H9 (cell line): ENCODE data around the gene PON1. TPM values are rescaled to one million over a fixed set of nuclear protein-coding genes. Genes with fewer than 3 reads are reported as not detected.

ENCODE experiments used
- DNase-seq: peaks from one replicate; pipeline ENCODE4 v3.0.0-alpha.2; 2017
- H2AFZ ChIP-seq: one replicate; pipeline ENCODE4 v1.6.1; 2013; ENCODE audit warnings: mild to moderate bottlenecking, low read length, control low read depth, moderate library complexity
- H2AK5ac ChIP-seq: 2 replicates; pipeline ENCODE4 v1.6.1; 2013; ENCODE audit warnings: low read length, control low read depth, mixed read lengths; ENCODE audit not compliant: insufficient read length
- H2BK120ac ChIP-seq: one replicate; pipeline ENCODE4 v1.6.1; 2013; ENCODE audit warnings: low read depth, mild to moderate bottlenecking, low read length, control low read depth, inconsistent platforms; ENCODE audit not compliant: poor library complexity, severe bottlenecking
- H2BK12ac ChIP-seq: 2 replicates; pipeline ENCODE4 v1.6.1; 2013; ENCODE audit warnings: low read length, control low read depth, mixed read lengths, low read depth; ENCODE audit not compliant: insufficient read length
- H2BK15ac ChIP-seq: 2 replicates; pipeline ENCODE4 v1.6.1; 2013; ENCODE audit warnings: low read depth, low read length, control low read depth
- H2BK20ac ChIP-seq: one replicate; pipeline ENCODE4 v1.6.1; 2013; ENCODE audit warnings: low read depth, mild to moderate bottlenecking, low read length, control low read depth, inconsistent platforms; ENCODE audit not compliant: poor library complexity, severe bottlenecking
- H2BK5ac ChIP-seq: 2 replicates; pipeline ENCODE4 v1.6.1; 2013; ENCODE audit warnings: low read length, control low read depth, mixed read lengths; ENCODE audit not compliant: insufficient read length
- H3K14ac ChIP-seq: 2 replicates; pipeline ENCODE4 v1.6.1; 2013; ENCODE audit warnings: low read length, control low read depth; ENCODE audit not compliant: insufficient read depth
- H3K18ac ChIP-seq: 2 replicates; pipeline ENCODE4 v1.6.1; 2013; ENCODE audit warnings: low read depth, mild to moderate bottlenecking, mixed read lengths, low read length, control low read depth; ENCODE audit not compliant: insufficient read length
- H3K23ac ChIP-seq: 2 replicates; pipeline ENCODE4 v1.6.1; 2013; ENCODE audit warnings: low read length, control low read depth, mixed read lengths, low read depth; ENCODE audit not compliant: insufficient read length
- H3K23me2 ChIP-seq: 2 replicates; pipeline ENCODE4 v1.6.1; 2013; ENCODE audit warnings: low read depth, mild to moderate bottlenecking, mixed read lengths, low read length, control low read depth; ENCODE audit not compliant: insufficient read length, poor library complexity, severe bottlenecking
- H3K27ac ChIP-seq: 2 replicates; pipeline ENCODE4 v1.5.1; 2013; ENCODE audit warnings: low read length, control low read depth, mixed read lengths, low read depth; ENCODE audit not compliant: insufficient read length
- H3K27me3 ChIP-seq: 2 replicates; pipeline ENCODE4 v1.6.1; 2013; ENCODE audit warnings: low read length, control low read depth, inconsistent platforms; ENCODE audit not compliant: insufficient read depth
- H3K4ac ChIP-seq: 2 replicates; pipeline ENCODE4 v1.6.1; 2013; ENCODE audit warnings: low read depth, mild to moderate bottlenecking, control low read depth, inconsistent platforms, low read length, moderate library complexity
- H3K4me1 ChIP-seq: 2 replicates; pipeline ENCODE4 v1.6.1; 2013; ENCODE audit warnings: low read length, control low read depth, inconsistent platforms; ENCODE audit not compliant: insufficient read depth
- H3K4me2 ChIP-seq: 2 replicates; pipeline ENCODE4 v1.6.1; 2013; ENCODE audit warnings: low read length, control low read depth, mixed read lengths; ENCODE audit not compliant: insufficient read length, insufficient read depth
- H3K56ac ChIP-seq: 2 replicates; pipeline ENCODE4 v1.6.1; 2013; ENCODE audit warnings: low read depth, mild to moderate bottlenecking, mixed read lengths, low read length, control low read depth; ENCODE audit not compliant: insufficient read length
- H3K79me1 ChIP-seq: 2 replicates; pipeline ENCODE4 v1.6.1; 2013; ENCODE audit warnings: low read depth, mild to moderate bottlenecking, moderate library complexity, low read length, control low read depth, inconsistent platforms; ENCODE audit not compliant: insufficient read depth, poor library complexity, severe bottlenecking
- H3K79me2 ChIP-seq: 2 replicates; pipeline ENCODE4 v1.6.1; 2013; ENCODE audit warnings: low read length, control low read depth, inconsistent platforms; ENCODE audit not compliant: insufficient read depth
- H3K9ac ChIP-seq: 2 replicates; pipeline ENCODE4 v1.6.1; 2013; ENCODE audit warnings: low read length, control low read depth, mixed read lengths; ENCODE audit not compliant: insufficient read length; ENCODE audit errors: extremely low read depth
- H3K9me3 ChIP-seq: one replicate; pipeline ENCODE4 v1.6.1; 2013; ENCODE audit warnings: low read depth, low read length, inconsistent platforms; ENCODE audit not compliant: control insufficient read depth
- H3T11ph ChIP-seq: one replicate; pipeline ENCODE4 v1.6.1; 2013; ENCODE audit warnings: mild to moderate bottlenecking, low read length, control low read depth, inconsistent platforms
- H4K20me1 ChIP-seq: one replicate; pipeline ENCODE4 v1.6.1; 2013; ENCODE audit not compliant: control insufficient read depth, insufficient read length, insufficient read depth
- H4K5ac ChIP-seq: 2 replicates; pipeline ENCODE4 v1.6.1; 2013; ENCODE audit warnings: low read depth, mild to moderate bottlenecking, mixed read lengths, low read length, control low read depth; ENCODE audit not compliant: insufficient read length
- H4K8ac ChIP-seq: replicated peaks from 2 replicates; pipeline ENCODE4 v1.6.1; 2013; ENCODE audit warnings: low read length, control low read depth, mixed read lengths, low read depth; ENCODE audit not compliant: insufficient read length
- H4K91ac ChIP-seq: 2 replicates; pipeline ENCODE4 v1.6.1; 2013; ENCODE audit warnings: low read depth, mild to moderate bottlenecking, moderate library complexity, mixed read lengths, low read length, control low read depth; ENCODE audit not compliant: insufficient read length
- H3K27ac Mint-ChIP-seq, 3 experiments: 2 replicates in 2 of 3; 3 replicates in 1 of 3; pipeline ENCODE4 v1.8.0; 2020 to 2021; ENCODE audit warnings: mixed read lengths in 3 of 3, mild to moderate bottlenecking in 1 of 3, moderate library complexity in 1 of 3
- H3K27me3 Mint-ChIP-seq: 2 replicates; pipeline ENCODE4 v1.8.0; 2021; ENCODE audit warnings: low read depth, mild to moderate bottlenecking, moderate library complexity, mixed read lengths
- H3K36me3 Mint-ChIP-seq, 3 experiments: 2 replicates in 2 of 3; 3 replicates in 1 of 3; pipeline ENCODE4 v1.8.0; 2020 to 2021; ENCODE audit warnings: low read depth in 3 of 3, mixed read lengths in 3 of 3; ENCODE audit not compliant: insufficient read depth in 1 of 3
- H3K4me1 Mint-ChIP-seq, 2 experiments: 2 replicates each; pipeline ENCODE4 v1.8.0; 2020; ENCODE audit warnings: mixed read lengths in 2 of 2
- H3K4me3 Mint-ChIP-seq, 2 experiments: 2 replicates in 1 of 2; 3 replicates in 1 of 2; pipeline ENCODE4 v1.8.0; 2020 to 2021; ENCODE audit warnings: mild to moderate bottlenecking in 2 of 2, mixed read lengths in 2 of 2, moderate library complexity in 1 of 2
- H3K9me3 Mint-ChIP-seq, 2 experiments: 2 replicates in 1 of 2; 3 replicates in 1 of 2; pipeline ENCODE4 v1.8.0; 2020; ENCODE audit warnings: mild to moderate bottlenecking in 2 of 2, mixed read lengths in 2 of 2, moderate library complexity in 1 of 2
- WGBS: extraction: QIAGEN DNeasy Blood & Tissue Kit; methylation state at CpG from one replicate; pipeline ENCODE4 v1.1.7; 2013; ENCODE audit warnings: missing lambda C conversion rate, low lambda C conversion rate, mixed read lengths; ENCODE audit not compliant: insufficient read length; ENCODE audit errors: extremely low coverage; 5-methylcytosine and 5-hydroxymethylcytosine counted together
- total RNA-seq: library from RNA; stranded (reverse); gene quantifications from 2 replicates; pipeline ENCODE4 v1.2.1, GENCODE V29; 2021
- TF ChIP-seq, protein P1 (sequence below): fragments of 200-600 bp; sonication (generic); conservative IDR thresholded peaks from 3 replicates; pipeline ENCODE4 v1.8.0; 2021; ENCODE audit warnings: antibody characterized with exemption, mild to moderate bottlenecking

PON1 gene
- total RNA-seq, 1 experiment from 2014 or later: 0.90 TPM

DNA sequence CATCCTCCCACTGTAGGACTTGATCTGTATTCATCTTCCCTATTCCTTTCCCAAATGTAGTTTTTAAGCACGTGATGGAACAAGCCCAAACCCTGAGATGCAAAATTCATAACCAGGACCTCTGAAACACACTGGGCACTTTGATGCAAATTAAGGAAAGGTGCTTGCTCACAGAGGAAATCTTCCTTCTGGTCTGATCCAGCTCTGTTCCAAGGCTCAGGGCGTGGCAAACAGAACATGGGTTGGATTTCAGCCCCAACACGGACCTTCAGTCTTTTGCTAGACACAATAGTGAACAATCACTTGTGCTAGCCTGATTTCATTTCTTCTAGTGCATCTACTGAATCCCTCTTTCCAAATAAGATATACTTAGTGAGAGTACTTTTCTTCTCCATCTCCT, 43.9 kb upstream of the PON1 start:
- Histone ChIP-seq H3K4me2 (no peak overlapping the region), H2AK5ac (no peak overlapping the region), H2BK15ac (no peak overlapping the region), H3K18ac (no peak overlapping the region), H3K27me3 (no peaks in the 10 kb centered on the region), H4K20me1 (no peaks in the 10 kb centered on the region), H3T11ph (no peak overlapping the region), H3K23ac (no peak overlapping the region), H3K4me1 (no peaks in the 10 kb centered on the region), H3K79me2 (no peaks in the 10 kb centered on the region), H2AFZ (no peak overlapping the region), H2BK5ac (no peak overlapping the region), H4K8ac (no peak overlapping the region), H3K9me3 (no peaks in the 10 kb centered on the region), H3K56ac (no peak overlapping the region), H4K5ac (no peak overlapping the region), H2BK20ac (no peak overlapping the region), H2BK12ac (no peak overlapping the region), H3K79me1 (no peaks in the 10 kb centered on the region), H4K91ac (no peak overlapping the region), H3K23me2 (no peaks in the 10 kb centered on the region), H3K9ac (no peak overlapping the region), H3K27ac (no peak overlapping the region), H3K4ac (no peak overlapping the region), H2BK120ac (no peak overlapping the region), H3K14ac (no peak overlapping the region)
- TF ChIP-seq, protein P1, sequence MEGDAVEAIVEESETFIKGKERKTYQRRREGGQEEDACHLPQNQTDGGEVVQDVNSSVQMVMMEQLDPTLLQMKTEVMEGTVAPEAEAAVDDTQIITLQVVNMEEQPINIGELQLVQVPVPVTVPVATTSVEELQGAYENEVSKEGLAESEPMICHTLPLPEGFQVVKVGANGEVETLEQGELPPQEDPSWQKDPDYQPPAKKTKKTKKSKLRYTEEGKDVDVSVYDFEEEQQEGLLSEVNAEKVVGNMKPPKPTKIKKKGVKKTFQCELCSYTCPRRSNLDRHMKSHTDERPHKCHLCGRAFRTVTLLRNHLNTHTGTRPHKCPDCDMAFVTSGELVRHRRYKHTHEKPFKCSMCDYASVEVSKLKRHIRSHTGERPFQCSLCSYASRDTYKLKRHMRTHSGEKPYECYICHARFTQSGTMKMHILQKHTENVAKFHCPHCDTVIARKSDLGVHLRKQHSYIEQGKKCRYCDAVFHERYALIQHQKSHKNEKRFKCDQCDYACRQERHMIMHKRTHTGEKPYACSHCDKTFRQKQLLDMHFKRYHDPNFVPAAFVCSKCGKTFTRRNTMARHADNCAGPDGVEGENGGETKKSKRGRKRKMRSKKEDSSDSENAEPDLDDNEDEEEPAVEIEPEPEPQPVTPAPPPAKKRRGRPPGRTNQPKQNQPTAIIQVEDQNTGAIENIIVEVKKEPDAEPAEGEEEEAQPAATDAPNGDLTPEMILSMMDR: no peak
- Mint-ChIP-seq H3K4me3 (no peak overlapping the region), H3K27ac (no peak overlapping the region), H3K9me3 (no peaks in the 10 kb centered on the region), H3K4me1 (no peaks in the 10 kb centered on the region), H3K36me3 (no peaks in the 10 kb centered on the region), H3K27me3 (no peaks in the 10 kb centered on the region)
- DNase-seq: no peak
- WGBS: no CpG with 5 or more reads among the region's 3 CpGs
